Right lobe of liver (tissue), 4 donors: Measurements from ENCODE around the gene CCDC150.

Experiments used
- CTCF ChIP-seq, 4 donors: fragments of 200-600 bp in 3 of 4; fragments of 450-650 bp in 1 of 4; IDR thresholded peaks; one replicate each; pipeline versions ENCODE4 v1.5.1 to v1.8.0; 2016 to 2022; ENCODE audit warnings: antibody characterized with exemption in 4 of 4, mild to moderate bottlenecking in 2 of 4
- POLR2A ChIP-seq: fragments of 450-650 bp; IDR thresholded peaks from one replicate; pipeline ENCODE4 v1.6.1; 2017; ENCODE audit warnings: antibody characterized with exemption, mild to moderate bottlenecking
- donor health status: DM: no; HTN: no; CAD: no.
- donor health status: DM: no; HTN: no; CAD: no.
- donor health status: DM: no; HTN: yes; CAD: no.

GRCh38 chr2:196712867-196713266, 73.4 kb downstream of the CCDC150 start:
- TF ChIP-seq POLR2A (no peak), CTCF (IDR thresholded peaks at IDR 0.05) (no peak)
